B cell (primary cell): Measurements from ENCODE around the gene MCTP1. TPM values are rescaled to one million over a fixed set of nuclear protein-coding genes. Genes with fewer than 3 reads are reported as not detected.

Experiments used
- ATAC-seq: fragments of 200-7000 bp; cut with Tn5 transposase; one replicate; pipeline ENCODE4 v1.10.0; 2021; ENCODE audit warnings: low read depth, mild to moderate bottlenecking, moderate number of reproducible peaks, moderate library complexity
- CTCF ChIA-PET: fragments of 350-600 bp; sonication (Branson Sonifier 250); formaldehyde crosslinking; loops from one replicate; lab custom pipeline; 2021; ENCODE audit warnings: antibody characterized with exemption, inconsistent platforms; lab: Charles Lee
- POLR2A ChIA-PET: fragments of 350-600 bp; sonication (Branson Sonifier 250); formaldehyde crosslinking; loops from one replicate; lab custom pipeline; 2021; ENCODE audit warnings: antibody characterized with exemption; lab: Charles Lee
- DNase-seq: peaks from one replicate; pipeline ENCODE4 v3.0.0; 2013
- H2AFZ ChIP-seq: 2 replicates; pipeline ENCODE4 v1.6.1; 2012; ENCODE audit warnings: mild to moderate bottlenecking, low read depth, low read length; ENCODE audit not compliant: insufficient read depth, poor library complexity, severe bottlenecking
- H3K27ac ChIP-seq, 2 donors: 1 replicate in 1 of 2; 2 replicates in 1 of 2; pipeline ENCODE4 v1.5.1; 2012 to 2013; ENCODE audit warnings: low read length in 2 of 2, mild to moderate bottlenecking in 2 of 2, moderate library complexity in 1 of 2
- H3K27me3 ChIP-seq, 4 experiments: fragments of 200-600 bp in 1 of 4; sonication (generic) in 1 of 4; replicated peaks in 1 of 4; 1 replicate in 2 of 4; 2 replicates in 2 of 4; pipeline versions ENCODE4 v1.6.1 to v1.7.0; 2013 to 2016; ENCODE audit warnings: low read length in 3 of 4, mild to moderate bottlenecking in 2 of 4, mixed read lengths in 1 of 4, moderate library complexity in 1 of 4; ENCODE audit not compliant: insufficient read depth in 4 of 4, control insufficient read depth in 3 of 4; ENCODE audit errors: control extremely low read depth in 1 of 4
- H3K36me3 ChIP-seq, 2 experiments: replicated peaks in 1 of 2; 1 replicate in 1 of 2; 2 replicates in 1 of 2; pipeline versions ENCODE4 v1.6.1 to v1.7.1; 2013; ENCODE audit warnings: low read length in 1 of 2; ENCODE audit not compliant: insufficient read depth in 2 of 2, control insufficient read depth in 1 of 2; ENCODE audit errors: control extremely low read depth in 1 of 2, extremely low read depth in 1 of 2
- H3K4me1 ChIP-seq, 2 donors: fragments of 200-600 bp in 1 of 2; sonication (generic) in 1 of 2; 1 replicate in 1 of 2; 2 replicates in 1 of 2; pipeline versions ENCODE4 v1.5.1 to v1.6.1; 2013 to 2017; ENCODE audit warnings: low read length in 2 of 2; ENCODE audit not compliant: control insufficient read depth in 2 of 2, insufficient read depth in 2 of 2
- H3K4me2 ChIP-seq: replicated peaks from 2 replicates; pipeline ENCODE3; 2012; ENCODE audit warnings: mild to moderate bottlenecking, low read depth, low read length; ENCODE audit not compliant: poor library complexity, severe bottlenecking
- H3K4me3 ChIP-seq, 5 experiments: fragments of 200-600 bp in 1 of 5; sonication (generic) in 1 of 5; 1 replicate in 3 of 5; 2 replicates in 2 of 5; pipeline versions ENCODE4 v1.5.1 to v1.7.0; 2011 to 2016; ENCODE audit warnings: low read length in 4 of 5, mild to moderate bottlenecking in 4 of 5, low read depth in 2 of 5, control low read depth in 1 of 5, moderate library complexity in 1 of 5; ENCODE audit not compliant: insufficient read depth in 1 of 5; ENCODE audit errors: control extremely low read depth in 1 of 5, extremely low read depth in 1 of 5
- H3K79me2 ChIP-seq: fragments of 200-600 bp; sonication (generic); one replicate; pipeline ENCODE4 v1.6.0; 2016; ENCODE audit warnings: low read length; ENCODE audit not compliant: control insufficient read depth, insufficient read depth
- H3K9ac ChIP-seq: fragments of 200-600 bp; sonication (generic); 2 replicates; pipeline ENCODE4 v1.6.1; 2017; ENCODE audit warnings: mild to moderate bottlenecking, low read length, moderate library complexity
- H3K9me3 ChIP-seq, 3 donors: one replicate each; pipeline versions ENCODE4 v1.6.1 to v1.7.1; 2013; ENCODE audit warnings: low read length in 2 of 3; ENCODE audit not compliant: control insufficient read depth in 2 of 3, insufficient read depth in 1 of 3; ENCODE audit errors: control extremely low read depth in 1 of 3
- H4K20me1 ChIP-seq: 2 replicates; pipeline ENCODE4 v1.6.0; 2012; ENCODE audit warnings: mild to moderate bottlenecking, low read length; ENCODE audit not compliant: insufficient read depth, control insufficient read depth, poor library complexity, severe bottlenecking
- H3K27ac Mint-ChIP-seq: one replicate; pipeline ENCODE4 v1.8.0; 2021; ENCODE audit warnings: mixed read lengths
- H3K27me3 Mint-ChIP-seq: one replicate; pipeline ENCODE4 v1.8.0; 2021; ENCODE audit warnings: mixed read lengths
- H3K4me1 Mint-ChIP-seq: one replicate; pipeline ENCODE4 v1.8.0; 2021; ENCODE audit warnings: mixed read lengths
- H3K4me3 Mint-ChIP-seq: one replicate; pipeline ENCODE4 v1.8.0; 2021; ENCODE audit warnings: mixed read lengths
- H3K9me3 Mint-ChIP-seq: one replicate; pipeline ENCODE4 v1.8.0; 2022; ENCODE audit warnings: mixed read lengths; ENCODE audit not compliant: insufficient read depth
- CTCF ChIP-seq: fragments of 200-600 bp; IDR thresholded peaks from one replicate; pipeline ENCODE4 v1.8.0; 2022; ENCODE audit warnings: antibody characterized with exemption, mild to moderate bottlenecking
- EZH2 ChIP-seq: IDR thresholded peaks from 2 replicates; pipeline ENCODE4 v1.6.1; 2012; ENCODE audit warnings: borderline replicate concordance, low read depth, mild to moderate bottlenecking, moderate library complexity, low read length; ENCODE audit not compliant: insufficient read depth, poor library complexity, severe bottlenecking
- WGBS: methylation state at CpG from one replicate; pipeline ENCODE4 v1.1.5; 2013; ENCODE audit warnings: missing lambda C conversion rate; ENCODE audit not compliant: insufficient coverage; 5-methylcytosine and 5-hydroxymethylcytosine counted together
- intact Hi-C: fragments of 100-400 bp; cut with micrococcal nuclease; formaldehyde crosslinking; loops from one replicate; pipeline ENCODE4 v1.10.0; 2022
- polyA plus RNA-seq: library from polyadenylated mRNA; depleted of rRNA; stranded (reverse); fragments of >200 nt; gene quantifications from 2 replicates; pipeline ENCODE4 v1.2.3, GENCODE V29; 2012
- total RNA-seq, 2 donors: library from RNA; stranded (reverse); fragments of 120-200 nt in 1 of 2; gene quantifications; 1 replicate in 1 of 2; 2 replicates in 1 of 2; pipeline versions ENCODE4 v1.2.3 to v1.2.4, GENCODE V29; 2013 to 2022

The MCTP1 gene
- total and polyA plus RNA-seq, 2 donors (not counting 1 experiment from before 2014, with no cell fraction given), result 0.42 to 2.5 TPM

GRCh38 chr5:95130941-95131340, 154.0 kb downstream of the MCTP1 start:
- no peaks in the 10 kb centered on the region for H3K36me3 ChIP-seq
- H3K27me3 ChIP-seq, result no peaks in the 10 kb centered on the region
- H3K27ac ChIP-seq, result no peak overlapping the region
- CTCF ChIA-PET, result no interaction called here
- no peak overlapping the region for H3K4me3 ChIP-seq
- no peaks in the 10 kb centered on the region for H3K9me3 ChIP-seq
- Mint-ChIP-seq H3K4me3 (no peak overlapping the region), H3K4me1 (no peaks in the 10 kb centered on the region), H3K9me3 (no peaks in the 10 kb centered on the region), H3K27me3 (no peaks in the 10 kb centered on the region), H3K27ac (no peak overlapping the region)
- intact Hi-C loops, result no loop called here
- DNase-seq, result no peak
- H3K9ac ChIP-seq, result no peak overlapping the region
- no peaks in the 10 kb centered on the region for H3K79me2 ChIP-seq
- TF ChIP-seq CTCF (no peak), EZH2 (no peak)
- no peak for ATAC-seq
- POLR2A ChIA-PET, result no interaction called here
- H3K4me1 ChIP-seq, result no peaks in the 10 kb centered on the region
- WGBS, result 78% methylated on average over 1 of the region's 3 CpGs
- no peak overlapping the region for H3K4me2 ChIP-seq
- H4K20me1 ChIP-seq, result no peaks in the 10 kb centered on the region
- no peak overlapping the region for H2AFZ ChIP-seq

GRCh38 chr5:95124731-95125130, 160.2 kb downstream of the MCTP1 start:
- H3K27me3 ChIP-seq, result no peaks in the 10 kb centered on the region
- no peak overlapping the region for H3K27ac Mint-ChIP-seq
- no peak overlapping the region for H3K4me2 ChIP-seq
- H3K36me3 ChIP-seq, result no peaks in the 10 kb centered on the region
- ChIA-PET CTCF (no interaction called here), POLR2A (no interaction called here)
- no peaks in the 10 kb centered on the region for H3K9me3 Mint-ChIP-seq
- no peaks in the 10 kb centered on the region for H3K4me1 ChIP-seq
- H3K27me3 Mint-ChIP-seq, result no peaks in the 10 kb centered on the region
- WGBS, result no CpG with 5 or more reads among the region's 1 CpG
- no peak overlapping the region for H3K9ac ChIP-seq
- no peaks in the 10 kb centered on the region for H3K9me3 ChIP-seq
- intact Hi-C loops, result no loop called here
- no peak overlapping the region for H3K4me3 Mint-ChIP-seq
- DNase-seq, result no peak
- H3K4me1 Mint-ChIP-seq, result no peaks in the 10 kb centered on the region
- TF ChIP-seq CTCF (no peak), EZH2 (no peak)
- ATAC-seq, result no peak
- H3K79me2 ChIP-seq, result no peaks in the 10 kb centered on the region
- H3K4me3 ChIP-seq, result no peak overlapping the region
- H2AFZ ChIP-seq, result no peak overlapping the region
- no peaks in the 10 kb centered on the region for H4K20me1 ChIP-seq
- H3K27ac ChIP-seq, result no peak overlapping the region
